ENCODE data around the gene PDE10A.
"Not testable (repeated sequence)": the region's sequence is repeated elsewhere in the genome, so short reads cannot be mapped to it uniquely, and the experiment has no call there.

PDE10A gene

GRCh38 chr6:165480916-165481315 lies 182.1 kb downstream of the PDE10A start:
- in situ Hi-C loops (cut with MboI; ENCODE audit: low sequenced_read_pairs, unreplicated experiment): no loop called here
- no peak for DNase-seq (ENCODE audit: low spot score)
- TF ChIP-seq CTCF (IDR thresholded peaks at IDR 0.05; ENCODE audit: borderline replicate concordance, control extremely low read depth, extremely low read depth, insufficient read depth, missing control alignments): no peak

- in situ Hi-C loops (cut with MboI; ENCODE audit: low sequenced_read_pairs, unreplicated experiment): no loop called here
- no peak for TF ChIP-seq CTCF (IDR thresholded peaks at IDR 0.05; ENCODE audit: borderline replicate concordance, control extremely low read depth, extremely low read depth, insufficient read depth, missing control alignments)
- no peak for DNase-seq (ENCODE audit: low spot score)
Measured at GRCh38 chr6:165478581-165478980, 184.5 kb downstream of the PDE10A start.

DNA sequence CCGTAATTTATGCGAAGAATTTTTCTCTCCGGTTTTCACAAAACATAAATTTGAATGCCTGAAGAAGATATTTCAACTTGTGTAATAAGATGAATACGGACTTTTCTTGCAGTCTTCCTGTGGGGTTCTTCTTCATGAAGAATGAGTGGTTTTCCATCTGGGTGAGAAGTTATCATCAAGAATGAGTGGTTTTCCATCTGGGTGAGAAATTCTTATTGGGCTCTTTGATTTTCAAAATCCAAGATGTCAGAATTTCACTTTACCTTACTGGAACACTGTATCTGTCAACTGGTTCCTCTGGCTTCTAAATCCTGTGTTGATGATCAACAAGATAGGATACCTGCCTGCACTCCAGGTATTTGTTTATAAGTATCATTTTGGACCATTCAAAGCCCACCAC lies 193.6 kb downstream of the PDE10A start:
- DNase-seq (ENCODE audit: low spot score): no peak
- in situ Hi-C loops (cut with MboI; ENCODE audit: low sequenced_read_pairs, unreplicated experiment): no loop called here

GRCh38 chr6:165468340-165469235 lies 194.5 kb downstream of the PDE10A start:
- TF ChIP-seq CTCF (IDR thresholded peaks at IDR 0.05; ENCODE audit: borderline replicate concordance, control extremely low read depth, extremely low read depth, insufficient read depth, missing control alignments): no peak
- in situ Hi-C loops (cut with MboI; ENCODE audit: low sequenced_read_pairs, unreplicated experiment): no loop called here
- DNase-seq (ENCODE audit: low spot score): no peak

More for the DNA sequence above, 193.6 kb downstream of the PDE10A start:
- TF ChIP-seq CTCF (IDR thresholded peaks at IDR 0.05; ENCODE audit: borderline replicate concordance, control extremely low read depth, extremely low read depth, insufficient read depth, missing control alignments): no peak

DNA sequence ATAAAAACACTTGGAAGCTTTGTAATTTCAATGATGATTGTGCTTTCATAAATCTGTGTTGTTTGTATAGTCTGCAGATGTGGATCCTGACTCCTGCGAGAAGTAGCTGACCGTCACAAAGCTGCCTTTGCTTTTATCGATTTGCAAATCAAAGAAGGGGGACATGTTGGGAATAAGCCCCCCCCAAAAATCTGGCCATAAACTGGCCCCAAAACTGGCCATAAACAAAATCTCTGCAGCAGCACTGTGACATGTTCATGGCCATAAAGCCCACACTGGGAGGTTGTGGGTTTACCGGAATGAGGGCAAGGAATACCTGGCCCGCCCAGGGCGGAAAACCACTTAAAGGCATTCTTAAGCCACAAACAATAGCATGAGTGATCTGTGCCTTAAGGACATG lies 199.5 kb downstream of the PDE10A start:
- DNase-seq (ENCODE audit: low spot score); in situ Hi-C loops (cut with MboI; ENCODE audit: low sequenced_read_pairs, unreplicated experiment): not testable (repeated sequence)

- in situ Hi-C loops (cut with MboI; ENCODE audit: low sequenced_read_pairs, unreplicated experiment); DNase-seq (ENCODE audit: low spot score): not testable (repeated sequence)
Measured at GRCh38 chr6:165459605-165460301, 203.3 kb downstream of the PDE10A start.

- in situ Hi-C loops (cut with MboI; ENCODE audit: low sequenced_read_pairs, unreplicated experiment): no loop called here
- TF ChIP-seq CTCF (IDR thresholded peaks at IDR 0.05; ENCODE audit: borderline replicate concordance, control extremely low read depth, extremely low read depth, insufficient read depth, missing control alignments): no peak
- no peak for DNase-seq (ENCODE audit: low spot score)
Measured at GRCh38 chr6:165458134-165458533, 204.9 kb downstream of the PDE10A start.

Data from GM13976 (cell line).